AG04449 (cell line): ENCODE data around the gene TCF15.

Experiments
- CTCF ChIA-PET: fragments of 350-600 bp; formaldehyde crosslinking; extraction: SDS; loops from one replicate; lab custom pipeline; 2021; ENCODE audit warnings: antibody characterized with exemption; lab: Yijun Ruan, JAX
- POLR2A ChIA-PET: fragments of 400-600, 350-600 bp; formaldehyde crosslinking; extraction: SDS; loops from one replicate; lab custom pipeline; 2020; ENCODE audit warnings: antibody characterized with exemption, inconsistent platforms; lab: Yijun Ruan, JAX
- DNase-seq: peaks from one replicate; pipeline ENCODE4 v3.0.0-alpha.2; 2010; ENCODE audit warnings: low read depth, low spot score
- H3K4me3 ChIP-seq: 2 replicates; pipeline ENCODE4 v1.5.1; 2011; ENCODE audit warnings: low read depth, mild to moderate bottlenecking, control low read depth, low read length
- CTCF ChIP-seq: IDR thresholded peaks from one replicate; pipeline ENCODE4 v1.5.1; 2011; ENCODE audit warnings: mild to moderate bottlenecking, moderate library complexity, low read length, control low read depth, inconsistent platforms; ENCODE audit not compliant: insufficient read depth; ENCODE audit errors: missing control alignments

Gene TCF15

GRCh38 chr20:637559-637958, 27.4 kb upstream of the TCF15 start:
- POLR2A ChIA-PET: no interaction called here
- CTCF ChIA-PET: interaction anchor here (1.5 to 2.3 kb wide), 2 partner anchors 8 to 25 kb away, joined by 3 to 12 read pairs; no protein-coding TSS in a partner anchor
- DNase-seq: no peak
- no peak for TF ChIP-seq CTCF
- H3K4me3 ChIP-seq: no peak overlapping the region

GRCh38 chr20:635893-636338, 25.8 kb upstream of the TCF15 start:
- DNase-seq: no peak
- ChIA-PET POLR2A (no interaction called here), CTCF (interaction anchor here (0.8 to 2.3 kb wide), 2 partner anchors 10 to 33 kb away, joined by 3 to 12 read pairs; no protein-coding TSS in a partner anchor)
- no peak for TF ChIP-seq CTCF
- no peak overlapping the region for H3K4me3 ChIP-seq

GRCh38 chr20:635028-635892, 25.2 kb upstream of the TCF15 start:
- TF ChIP-seq CTCF: no peak
- POLR2A ChIA-PET: no interaction called here
- H3K4me3 ChIP-seq: no peak overlapping the region
- CTCF ChIA-PET: interaction anchor here (0.8 to 1.3 kb wide), 3 partner anchors 10 to 33 kb away, joined by 3 to 6 read pairs (median 3); no protein-coding TSS in a partner anchor
- no peak for DNase-seq

- CTCF ChIA-PET: interaction anchor here (1.0 to 1.3 kb wide), 2 partner anchors 11 to 12 kb away, joined by 3 to 6 read pairs; no protein-coding TSS in a partner anchor
- TF ChIP-seq CTCF: no peak
- no peak overlapping the region for H3K4me3 ChIP-seq
- DNase-seq: no peak
- POLR2A ChIA-PET: no interaction called here
These were observed 24.2 kb upstream of the TCF15 start for GRCh38 chr20:634148-634925.

GRCh38 chr20:631101-631500, 21.0 kb upstream of the TCF15 start:
- CTCF ChIA-PET: interaction anchor here (1.2 to 6.3 kb wide), 2 partner anchors 14 to 36 kb away, joined by 3 to 47 read pairs; no protein-coding TSS in a partner anchor
- POLR2A ChIA-PET: no interaction called here
- H3K4me3 ChIP-seq: no peak overlapping the region
- no peak for DNase-seq
- TF ChIP-seq CTCF: no peak

- ChIA-PET CTCF (interaction anchor here (6.3 kb wide), 1 partner anchor 19 kb away, joined by 47 read pairs; no protein-coding TSS in a partner anchor), POLR2A (no interaction called here)
- no peak overlapping the region for H3K4me3 ChIP-seq
- no peak for DNase-seq
- TF ChIP-seq CTCF: no peak
These were observed 16.5 kb upstream of the TCF15 start for GRCh38 chr20:626579-626978.
